ENCODE results near the gene CDH16.
"Not testable (repeated sequence)": the region's sequence is repeated elsewhere in the genome, so short reads cannot be mapped to it uniquely, and the experiment has no call there.

Gene CDH16

DNA sequence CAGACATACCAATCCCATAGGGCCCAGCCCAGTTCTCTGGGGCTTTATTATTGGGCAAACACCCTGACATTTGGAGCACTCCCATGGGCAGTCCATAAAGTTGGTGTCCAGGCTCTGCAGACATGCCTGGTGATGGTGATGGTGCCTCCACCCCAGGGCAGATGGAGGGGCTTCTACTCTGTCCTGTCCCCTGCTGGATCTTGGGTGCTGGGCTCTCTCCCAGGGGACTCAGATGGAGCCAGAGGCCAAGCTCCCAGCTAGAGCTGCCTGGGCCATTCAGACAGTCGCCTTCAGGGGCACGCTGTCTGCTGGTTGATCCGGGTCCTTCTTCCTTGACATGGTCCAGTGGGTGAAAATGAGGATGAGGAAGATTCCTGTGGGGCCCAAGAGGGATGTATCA, 10.6 kb downstream of the CDH16 start:
- no peak for DNase-seq

DNA sequence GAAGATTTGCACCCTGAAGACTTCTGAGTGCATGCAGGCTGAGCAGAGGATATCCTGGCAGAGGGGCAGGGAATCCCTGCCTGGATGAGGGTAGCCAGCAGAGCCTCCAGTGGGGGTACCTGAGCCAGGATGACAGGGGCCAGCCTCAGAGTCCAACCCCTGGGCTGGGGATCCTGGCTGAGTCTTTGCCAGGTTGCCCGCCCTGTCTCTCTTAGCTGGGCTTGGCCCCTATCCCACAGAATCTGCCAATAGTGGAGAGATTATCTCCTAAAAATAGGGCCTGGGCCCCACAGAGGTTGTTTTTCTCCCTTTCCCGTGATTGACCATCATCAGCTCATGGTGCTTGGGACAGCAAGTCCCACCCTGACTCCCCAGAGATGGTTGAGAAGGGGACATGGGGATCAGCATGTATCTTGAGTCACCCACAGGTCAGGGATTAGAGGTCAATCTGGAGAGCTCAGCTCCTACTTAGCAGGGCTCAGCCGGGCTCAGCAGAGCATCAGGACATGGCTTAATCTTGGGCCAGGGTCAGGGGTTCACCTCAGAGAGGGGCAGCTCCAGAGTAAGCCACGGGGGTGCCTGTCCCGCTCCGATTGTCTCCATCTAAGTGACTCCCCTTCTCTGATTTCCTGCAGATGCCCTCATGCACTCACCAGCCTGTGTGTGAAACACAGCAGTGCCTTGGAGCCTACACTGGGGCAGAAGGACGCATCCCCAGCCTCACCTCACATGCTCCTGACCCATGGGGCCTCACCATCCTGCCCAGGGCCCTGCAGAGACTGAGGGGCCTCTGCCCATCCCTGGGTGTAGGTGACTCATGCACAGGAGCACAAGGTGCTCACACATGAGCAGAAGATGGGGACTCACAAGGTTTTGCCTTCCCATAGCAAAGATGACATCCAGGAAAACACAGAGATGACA, 11.5 kb downstream of the CDH16 start:
- DNase-seq, result no peak

DNA sequence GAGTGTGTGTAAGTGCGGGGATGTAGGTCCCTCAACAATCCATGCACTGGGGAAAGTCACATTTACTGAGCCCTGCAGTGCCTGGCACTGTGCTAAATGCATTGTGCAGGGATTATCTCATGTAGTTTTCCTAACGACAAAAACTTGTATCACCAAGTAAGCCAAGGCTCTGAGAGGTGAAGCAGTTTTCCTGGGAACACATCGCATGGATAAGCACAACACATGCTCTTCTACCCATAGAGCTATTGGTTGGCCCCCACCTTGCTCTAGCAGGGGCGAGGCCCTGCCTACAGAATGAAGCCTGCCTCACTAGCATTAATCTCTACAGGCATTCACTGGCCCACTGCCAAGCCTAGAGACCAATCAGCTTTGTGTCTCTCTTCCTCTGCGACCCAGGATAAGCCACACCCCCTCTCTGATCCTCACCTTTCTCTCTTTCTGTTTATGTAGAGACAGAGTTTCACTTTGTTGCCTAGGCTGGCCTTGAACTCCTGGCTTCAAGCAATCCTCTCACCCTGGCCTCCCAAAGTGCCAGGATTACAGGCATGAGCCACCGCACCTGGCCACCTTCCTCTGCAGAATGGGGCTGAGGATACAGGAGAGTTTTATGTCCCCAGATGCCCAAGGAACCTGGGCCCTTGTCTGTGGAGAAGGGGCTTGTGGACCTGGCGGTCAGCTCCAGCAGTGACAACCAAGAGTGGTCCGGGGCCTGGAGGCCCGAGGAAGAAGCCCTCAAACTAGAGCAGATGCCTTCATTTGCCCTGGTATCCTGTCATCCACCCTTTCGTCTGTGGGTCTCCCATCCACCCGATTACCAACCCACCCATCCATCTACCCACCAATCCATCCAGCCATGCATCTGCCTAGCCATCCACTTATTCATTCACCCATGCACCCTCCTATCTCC, 12.8 kb downstream of the CDH16 start:
- peak; percentile 39 for DNase-seq

DNA sequence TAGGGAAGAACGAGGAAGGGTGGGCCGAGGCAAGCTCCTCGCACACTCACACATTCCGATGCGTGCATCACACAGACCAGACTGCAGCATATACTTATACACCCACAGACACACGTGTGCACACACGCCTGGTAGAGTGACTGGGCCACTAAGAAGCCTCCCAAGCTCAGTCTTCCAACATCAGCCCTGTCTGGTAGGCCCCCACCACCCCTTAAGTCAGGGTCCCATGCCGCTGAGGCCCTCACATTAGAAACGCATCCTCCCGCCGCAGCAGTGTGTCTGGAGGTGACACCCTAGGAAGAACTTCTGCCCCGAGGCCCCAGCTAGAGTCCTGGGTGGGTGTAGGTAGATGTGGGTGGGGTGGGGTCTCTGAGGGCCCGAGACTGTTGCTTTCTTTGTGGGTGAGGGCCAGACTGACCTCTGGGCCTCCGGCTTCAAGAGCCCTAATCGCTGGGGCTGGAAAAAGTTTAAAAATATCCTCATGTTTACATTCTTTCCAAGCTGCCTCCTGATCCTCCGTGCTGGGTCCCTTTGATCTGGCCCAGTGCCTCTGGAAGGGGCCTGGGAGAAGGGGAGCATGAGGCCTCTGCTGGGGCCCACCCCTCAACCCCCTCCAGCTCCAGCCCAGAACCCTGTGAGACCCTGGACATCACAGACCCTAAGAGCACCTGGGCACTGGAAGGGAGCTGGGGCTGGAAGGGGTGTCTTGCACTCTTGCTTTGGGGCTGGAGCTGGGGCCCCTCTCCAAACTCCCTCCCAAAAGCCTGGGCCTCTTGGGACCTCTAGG, 13.6 kb downstream of the CDH16 start:
- no peak for DNase-seq

DNA sequence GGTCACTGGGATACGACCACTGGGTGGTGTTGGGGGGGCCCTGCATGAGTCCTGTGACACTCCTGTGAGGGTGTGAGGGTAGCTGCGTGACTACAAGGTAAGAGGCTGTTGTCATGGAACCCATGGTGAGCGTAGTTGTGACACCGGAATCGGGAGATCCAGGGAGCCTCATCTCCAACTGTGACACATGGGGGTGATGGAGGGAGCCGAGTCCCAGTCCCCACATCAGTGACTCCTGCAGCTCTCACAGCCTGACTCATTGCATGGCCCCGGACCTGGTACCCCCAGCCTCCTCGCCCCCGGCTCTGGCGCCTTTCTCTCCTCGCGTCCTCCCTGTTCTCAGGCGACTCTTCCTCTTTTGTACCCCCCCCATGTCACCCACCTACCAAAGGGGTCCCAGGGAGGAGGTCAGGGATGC, 14.2 kb downstream of the CDH16 start:
- no peak for DNase-seq

DNA sequence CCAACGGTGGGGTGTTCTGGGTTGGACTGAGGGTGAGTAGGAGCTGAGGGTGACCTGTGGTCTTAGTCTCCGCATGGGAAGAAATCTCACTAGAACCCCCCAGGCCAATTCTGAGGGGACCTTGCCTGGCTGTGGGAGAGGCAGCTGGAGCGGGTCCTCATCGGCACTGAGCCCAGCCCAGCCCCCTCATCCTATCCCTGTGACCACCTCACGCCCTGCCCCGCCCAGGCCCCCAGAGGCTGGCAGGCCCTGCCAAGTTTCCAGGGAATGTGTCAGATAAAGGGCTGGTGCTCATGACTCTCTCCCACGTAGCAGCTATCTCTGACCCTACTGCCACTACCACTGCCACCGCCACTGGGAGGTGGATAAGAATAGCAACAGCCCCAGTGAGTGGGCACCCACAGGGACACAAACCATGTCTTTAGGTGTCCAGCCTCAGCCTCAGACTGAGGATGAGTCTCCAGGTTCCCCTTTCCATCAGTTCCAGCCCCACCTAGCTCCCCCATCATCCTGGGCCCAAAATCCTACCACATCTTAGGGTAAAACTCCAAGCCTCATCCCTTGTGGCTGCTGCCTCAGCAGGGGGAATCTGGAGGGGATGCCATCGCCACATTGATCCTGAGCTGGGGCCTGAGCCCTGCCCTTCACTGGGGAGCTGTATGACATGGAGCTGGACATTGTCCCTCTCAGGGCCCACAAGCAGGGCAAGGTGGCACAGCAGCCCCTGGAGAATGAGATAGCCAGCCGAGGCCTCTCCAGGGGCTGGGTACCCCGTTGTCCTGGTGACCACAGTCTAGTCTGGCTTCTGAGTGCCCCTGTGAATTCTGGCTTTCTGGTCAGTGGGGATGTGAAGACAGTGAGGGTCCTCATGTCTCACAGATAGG, 14.9 kb downstream of the CDH16 start:
- DNase-seq, result no peak

DNA sequence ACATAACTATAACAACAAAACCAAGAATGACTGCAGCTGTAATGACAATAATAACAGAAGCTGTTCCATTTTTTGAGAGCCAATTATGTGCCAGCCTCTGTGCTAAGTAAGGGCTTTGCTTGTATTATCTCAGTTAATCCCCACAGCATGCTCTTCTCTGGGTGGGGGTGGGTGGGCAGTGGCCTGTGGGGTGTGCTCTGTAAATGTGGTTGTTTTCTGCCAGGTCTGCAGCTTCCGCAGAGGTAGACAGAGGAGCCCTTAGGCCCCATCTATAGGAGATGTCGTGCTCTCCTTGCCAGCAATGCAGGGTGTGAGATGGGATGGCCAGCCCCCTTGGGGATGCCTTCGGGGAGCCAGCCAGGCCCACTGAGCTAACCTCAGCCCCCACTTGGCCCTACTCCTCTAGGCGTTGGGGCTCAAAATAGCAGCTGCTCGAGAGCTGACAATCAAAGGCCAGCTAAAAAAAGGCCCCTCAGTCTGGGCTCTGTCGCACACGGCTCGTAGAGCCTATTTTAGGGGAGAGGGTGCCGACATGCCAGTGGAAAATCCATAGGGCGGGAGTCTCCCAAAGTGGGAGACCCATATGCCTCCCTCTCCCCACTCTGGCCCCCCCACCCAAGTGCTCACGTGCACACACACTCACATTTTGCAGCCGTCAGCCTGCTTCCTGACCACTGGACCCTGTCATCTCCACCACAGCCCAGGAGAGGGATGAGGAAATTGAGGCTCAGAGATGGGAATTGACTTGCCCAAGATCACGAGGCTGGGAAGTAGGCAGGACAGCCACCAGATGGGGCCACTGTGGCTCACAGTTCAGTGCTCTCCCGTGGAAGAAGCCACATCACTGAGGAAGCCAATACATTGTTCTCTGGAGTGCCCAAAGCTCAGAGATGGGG, 15.8 kb downstream of the CDH16 start:
- DNase-seq, result no peak

DNA sequence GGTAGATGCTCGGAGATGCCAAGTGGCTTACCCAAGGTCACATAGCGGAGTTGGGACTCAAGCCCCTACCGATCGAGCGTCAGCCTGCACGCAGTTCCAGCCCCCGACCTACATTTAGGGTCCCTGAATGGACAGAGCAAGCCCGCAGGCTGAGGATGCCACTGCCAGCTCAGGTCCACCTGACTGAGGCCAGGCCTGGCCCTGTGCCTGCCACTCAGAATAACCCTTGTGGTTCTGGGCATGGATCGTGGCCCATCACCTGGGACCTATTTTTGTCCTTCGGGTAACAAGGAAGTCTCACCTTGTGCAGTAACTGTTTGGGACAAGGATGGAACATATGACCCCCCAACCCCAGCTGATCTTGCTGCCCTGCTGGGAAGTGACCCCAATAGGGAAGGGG, 17.1 kb downstream of the CDH16 start:
- no peak for DNase-seq

DNA sequence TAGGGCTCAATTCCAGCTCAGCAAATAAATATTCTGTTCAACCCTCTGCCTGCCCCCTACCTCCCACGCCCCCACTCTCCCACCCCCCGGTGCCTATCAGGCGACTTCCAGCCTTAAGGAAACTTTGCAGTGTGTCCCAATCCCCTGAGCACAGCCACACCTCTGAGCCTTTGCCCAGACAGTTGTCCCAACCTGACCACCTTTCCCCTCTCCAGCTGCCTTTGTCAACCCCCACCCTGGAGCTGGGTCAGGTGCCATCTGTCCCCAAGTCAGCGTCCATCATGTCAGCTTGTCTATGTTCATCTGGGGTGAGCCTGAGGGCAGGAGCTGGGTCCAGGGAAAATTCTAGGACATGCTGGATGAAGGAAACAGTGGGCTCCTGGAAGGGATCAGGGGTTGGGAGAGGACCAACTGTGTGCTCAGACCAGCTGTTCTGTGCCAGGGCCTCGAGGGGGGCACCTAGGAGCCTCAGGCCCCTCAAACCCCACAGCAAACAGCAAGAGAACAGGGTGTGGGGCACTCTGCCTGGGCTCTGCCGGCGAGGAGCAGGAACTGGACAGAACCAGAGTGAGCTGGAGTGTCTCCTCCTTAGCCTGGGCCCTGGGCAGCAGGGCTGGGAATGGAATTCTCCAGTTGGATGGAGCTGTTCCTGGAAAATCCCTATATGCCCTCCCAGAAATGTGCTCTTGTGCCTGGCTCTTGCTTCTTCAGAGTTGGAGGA, 17.8 kb downstream of the CDH16 start:
- DNase-seq, result no peak

DNA sequence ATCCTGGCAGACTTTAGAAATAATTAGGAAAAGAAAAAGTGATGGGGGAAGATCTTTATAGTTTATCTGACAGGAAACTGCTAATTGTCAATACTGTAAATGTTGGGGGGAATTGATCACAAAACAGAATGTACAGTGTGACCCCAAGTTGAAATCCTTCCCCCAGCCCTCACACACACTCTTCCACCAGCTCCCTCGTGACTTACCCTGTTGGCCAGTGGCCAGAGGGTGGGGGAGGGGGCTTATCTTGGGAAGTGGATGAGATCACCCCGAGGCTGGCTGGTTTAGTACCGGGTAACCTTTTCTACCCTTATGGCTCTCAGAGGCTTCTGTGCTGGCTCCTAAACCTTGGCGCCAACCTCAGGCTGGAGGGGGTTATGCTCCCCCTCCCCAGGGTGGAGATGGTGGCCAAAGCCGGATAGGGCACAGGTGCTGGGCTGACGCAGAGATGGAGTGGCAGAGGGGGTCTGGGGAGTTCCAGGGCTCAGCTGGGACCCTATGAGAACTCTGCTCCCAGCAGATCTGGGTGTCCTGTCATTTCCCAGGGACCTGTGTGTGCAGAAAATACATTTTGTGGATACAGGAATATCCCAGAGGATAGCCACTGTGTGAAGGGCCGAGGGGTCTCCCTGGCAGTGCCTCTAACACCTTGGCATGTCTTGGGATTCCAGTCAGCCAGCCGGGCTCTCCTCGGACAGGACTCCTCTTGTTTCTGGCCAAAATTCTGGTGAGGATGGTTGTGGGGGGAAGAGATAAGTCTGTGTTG, 18.6 kb downstream of the CDH16 start:
- DNase-seq, result peak; percentile 58

DNA sequence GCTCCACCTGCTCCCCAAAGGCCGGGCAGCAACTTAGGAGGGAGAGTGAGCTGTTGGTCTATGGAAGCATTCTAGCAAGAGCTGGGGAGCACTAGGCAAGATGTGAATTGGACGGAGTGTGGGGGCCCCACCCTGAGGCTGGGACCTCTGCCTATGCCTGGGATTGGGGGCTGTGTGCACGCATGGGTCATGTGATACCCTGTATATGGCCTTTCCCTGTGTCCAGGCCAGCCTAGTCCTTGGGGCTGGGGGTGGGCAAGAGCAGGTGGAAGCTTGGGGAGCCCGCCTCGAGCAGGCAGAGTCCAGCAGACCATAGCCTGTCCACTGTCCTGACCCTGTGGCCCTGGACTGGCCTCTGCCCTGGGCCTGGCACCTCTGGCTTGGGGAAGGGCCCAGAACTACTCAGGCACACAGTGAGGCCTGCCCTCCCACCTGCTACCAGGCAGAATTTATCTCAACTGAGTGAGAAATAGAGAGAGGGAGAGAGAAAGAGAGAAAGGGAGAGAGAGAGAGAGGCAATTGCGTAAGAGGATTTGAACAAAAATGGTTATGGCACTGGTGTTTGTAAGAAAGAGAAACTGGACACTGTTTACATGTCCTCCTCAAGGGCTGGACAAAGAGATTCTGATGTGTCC, 19.3 kb downstream of the CDH16 start:
- DNase-seq, result no peak

DNA sequence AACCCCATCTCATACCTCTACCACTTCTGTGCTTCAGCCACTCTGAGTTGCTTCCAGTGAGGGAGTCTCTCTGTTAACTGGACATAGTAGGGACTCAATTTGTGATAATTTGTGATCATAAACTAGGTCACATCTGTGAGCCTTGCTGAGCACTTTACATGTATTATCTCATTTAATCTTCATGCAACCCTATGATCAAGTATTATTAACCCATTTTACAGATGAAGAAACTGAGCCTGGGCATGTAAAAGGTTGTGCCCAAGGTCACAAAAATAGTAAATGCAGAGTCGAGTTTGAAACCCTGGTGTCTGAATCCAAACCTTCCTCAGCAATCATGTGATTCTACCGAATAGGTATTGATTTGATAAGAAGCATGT, 19.8 kb downstream of the CDH16 start:
- DNase-seq, result no peak

DNA sequence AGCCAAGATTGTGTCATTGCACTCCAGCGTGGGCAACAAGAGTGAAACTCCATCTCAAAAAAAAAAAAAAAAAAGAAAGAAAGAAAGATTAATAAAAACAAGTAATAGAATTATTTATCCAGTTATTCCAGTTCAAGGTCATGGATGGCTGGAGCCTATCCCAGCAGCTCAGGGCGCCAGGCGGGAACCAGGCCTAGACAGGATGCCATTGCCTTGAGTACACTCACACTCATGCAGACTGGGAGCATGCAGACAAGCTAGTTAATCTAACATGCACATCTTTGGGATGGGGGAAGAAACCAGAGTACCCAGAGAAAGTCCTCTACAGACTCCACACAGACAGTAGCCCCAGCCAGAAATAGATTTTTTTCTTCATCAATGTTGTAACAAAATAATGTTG, 20.5 kb downstream of the CDH16 start:
- no peak for DNase-seq

DNA sequence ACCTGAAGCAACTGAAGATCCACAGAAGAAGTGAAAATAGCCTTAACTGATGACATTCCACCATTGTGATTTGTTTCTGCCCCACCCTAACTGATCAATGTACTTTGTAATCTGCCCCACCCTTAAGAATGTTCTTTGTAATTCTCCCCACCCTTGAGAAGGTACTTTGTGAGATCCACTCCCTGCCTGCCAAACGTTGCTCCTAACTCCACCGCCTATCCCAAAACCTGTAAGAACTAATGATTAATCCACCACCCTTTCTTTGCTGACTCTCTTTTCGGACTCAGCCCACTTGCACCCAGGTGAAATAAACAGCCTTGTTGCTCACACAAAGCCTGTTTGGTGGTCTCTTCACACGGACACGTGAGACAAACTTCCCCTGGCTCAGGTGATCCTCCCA, 22.0 kb downstream of the CDH16 start:
- not testable (repeated sequence) for DNase-seq

DNA sequence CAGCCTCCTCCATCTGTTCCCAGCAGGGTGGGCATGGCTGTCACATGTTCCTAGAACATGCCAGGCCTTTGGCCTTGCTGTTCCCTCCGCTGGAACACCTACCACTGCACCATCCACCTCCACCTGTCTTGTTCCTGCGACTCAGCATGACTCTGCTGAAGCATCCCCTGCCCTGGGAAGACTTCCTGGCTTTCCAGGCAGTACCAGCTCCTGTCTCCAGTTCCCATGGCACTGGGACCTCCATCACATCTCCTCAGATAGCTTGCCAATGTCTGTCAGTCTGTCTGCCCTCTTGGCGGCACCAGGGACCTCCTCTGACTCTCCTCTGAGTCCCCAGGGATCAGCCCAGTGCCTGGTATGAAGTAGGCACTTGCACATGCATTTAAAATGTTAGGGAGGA, 22.7 kb downstream of the CDH16 start:
- no peak for DNase-seq

DNA sequence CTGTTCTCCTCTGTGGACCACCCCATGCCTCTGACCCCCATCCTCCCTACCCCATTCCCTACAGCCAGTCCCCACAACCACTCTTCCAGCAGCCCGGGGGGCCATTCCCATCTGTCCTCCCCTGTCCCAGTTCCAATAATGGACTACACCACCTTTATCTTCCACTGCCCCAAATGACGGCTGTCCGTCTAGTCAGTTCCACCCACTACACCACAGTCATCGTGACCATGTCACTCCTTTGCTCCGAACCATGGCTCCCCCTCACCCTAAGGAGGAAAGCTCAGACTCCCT, 23.1 kb downstream of the CDH16 start:
- DNase-seq, result no peak

DNA sequence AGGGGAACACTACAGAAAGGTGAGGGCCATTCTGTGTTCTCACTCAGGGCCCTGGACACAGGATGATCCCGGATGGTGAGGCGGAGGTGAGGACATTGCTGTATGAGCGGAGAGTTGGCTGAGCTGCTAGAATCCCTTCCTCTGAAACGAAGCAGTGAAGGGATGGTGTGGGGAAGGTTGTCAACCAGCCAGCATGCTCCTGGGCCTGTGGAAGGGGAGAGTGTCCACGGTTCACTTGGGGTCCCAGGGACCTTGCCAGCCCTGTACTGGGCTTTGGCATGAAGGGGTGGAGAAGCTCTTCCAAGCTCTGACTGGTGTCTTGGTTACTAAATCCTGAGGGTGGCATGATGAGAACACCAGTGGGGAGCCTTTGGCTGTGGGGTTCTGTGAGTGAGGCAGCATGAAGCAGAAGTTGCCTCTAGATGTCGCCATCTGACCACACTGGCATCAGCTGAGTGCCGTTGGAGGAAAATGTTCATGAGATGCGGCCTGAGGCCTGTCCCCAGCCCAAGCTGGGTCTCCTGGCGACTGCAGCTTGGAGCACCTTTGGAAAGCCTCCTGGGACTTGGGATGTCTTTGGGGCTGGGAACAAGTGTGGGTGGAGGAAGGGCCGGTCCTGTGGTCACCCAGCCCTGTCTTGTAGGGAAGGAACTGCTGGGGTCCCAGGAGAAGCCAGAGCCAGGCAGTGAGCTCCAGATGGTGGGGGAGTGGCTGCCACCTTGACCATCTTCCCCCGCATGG, 23.6 kb downstream of the CDH16 start:
- peak; percentile 53 for DNase-seq

DNA sequence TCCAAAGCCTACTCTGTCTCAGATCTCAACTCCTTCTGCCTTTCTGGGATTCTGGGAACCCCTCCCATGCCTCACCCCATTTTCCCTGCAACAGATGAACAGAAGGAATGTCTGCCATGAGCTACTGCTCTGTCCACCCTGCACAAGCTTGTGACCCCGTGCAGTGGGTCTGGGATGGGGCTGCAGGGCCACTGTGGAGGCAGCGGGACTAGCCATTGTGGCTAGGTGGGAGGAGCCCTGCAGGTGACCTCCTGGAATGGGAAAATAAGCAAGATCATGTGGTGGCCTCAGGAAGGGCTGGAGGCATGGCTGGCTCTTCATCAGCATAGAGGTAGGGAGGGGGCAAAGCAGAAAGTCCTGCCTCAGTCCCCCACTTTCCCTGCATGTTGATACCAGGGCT, 24.6 kb downstream of the CDH16 start:
- DNase-seq, result no peak

DNA sequence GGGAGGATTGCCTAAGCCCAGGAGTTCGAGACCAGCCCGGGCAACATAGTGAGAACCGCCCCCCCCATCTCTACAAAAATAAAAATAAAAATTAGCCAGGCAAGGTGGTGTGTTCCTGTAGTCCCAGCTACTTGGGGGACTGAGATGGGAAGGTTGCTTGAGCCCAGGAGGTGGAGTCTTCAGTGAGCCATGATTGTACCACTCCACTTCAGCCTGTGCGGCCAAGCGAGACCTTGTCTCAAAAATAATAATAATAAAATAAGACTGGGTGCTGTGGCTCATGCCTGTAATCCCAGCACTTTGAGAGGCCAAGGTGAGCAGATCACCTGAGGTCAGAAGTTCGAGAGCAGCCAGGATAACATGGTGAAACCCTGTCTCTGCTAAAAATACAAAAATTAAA, 26.9 kb downstream of the CDH16 start:
- DNase-seq, result no peak

All from NCI-H2171 treated with DMSO at 0.1 percent for 48 hours (cell line).